Left lung (tissue), 10 donors: ENCODE results near the gene GABRB2. TPM values are rescaled to one million over a fixed set of nuclear protein-coding genes. Genes with fewer than 3 reads are reported as not detected.
"Not testable (repeated sequence)": the region's sequence is repeated elsewhere in the genome, so short reads cannot be mapped to it uniquely, and the experiment has no call there.

Source experiments
- ATAC-seq: fragments of 200-7000 bp; cut with Tn5 transposase; one replicate; pipeline ENCODE4 v1.9.1; 2020; ENCODE audit warnings: moderate library complexity
- DNase-seq, 4 donors: peaks; one replicate each; pipeline ENCODE4 v3.0.0-alpha.2; 2013 to 2020
- H3K27ac ChIP-seq, 2 donors: fragments of 200-600 bp; sonication (generic) in 1 of 2; one replicate each; pipeline versions ENCODE4 v1.5.0 to v1.8.0; 2020 to 2021
- H3K27me3 ChIP-seq, 2 donors: fragments of 200-600 bp; sonication (generic) in 1 of 2; one replicate each; pipeline versions ENCODE4 v1.5.0 to v1.8.0; 2020 to 2021
- H3K36me3 ChIP-seq, 2 donors: fragments of 200-600 bp; sonication (generic) in 1 of 2; one replicate each; pipeline versions ENCODE4 v1.5.0 to v1.8.0; 2020 to 2021
- H3K4me1 ChIP-seq, 2 donors: fragments of 200-600 bp; one replicate each; pipeline ENCODE4 v1.8.0; 2021
- H3K4me3 ChIP-seq, 2 donors: fragments of 200-600 bp; sonication (generic) in 1 of 2; one replicate each; pipeline versions ENCODE4 v1.5.0 to v1.8.0; 2020 to 2021; ENCODE audit warnings: mild to moderate bottlenecking in 1 of 2
- H3K9me3 ChIP-seq, 2 donors: fragments of 200-600 bp; sonication (generic) in 1 of 2; one replicate each; pipeline versions ENCODE4 v1.5.0 to v1.8.0; 2020 to 2021
- intact Hi-C, 2 donors: fragments of 100-400 bp; cut with DNase I; formaldehyde crosslinking; loops; one replicate each; pipeline versions ENCODE4 v1.11.2 to v1.14.2; 2022
- polyA plus RNA-seq, 6 donors: library from polyadenylated mRNA; unstranded; fragments of 120-200 nt; gene quantifications; one replicate each; pipeline ENCODE4 v1.2.1, GENCODE V29; 2013; ENCODE audit not compliant: insufficient read length in 6 of 6
- total RNA-seq, 2 donors: library from RNA; stranded (reverse); fragmentation: NEBNext Ultra II Directional; extraction: Animal tissue kit (Norgen Biotek cat#: 25700); gene quantifications; one replicate each; pipeline ENCODE4 v1.2.1, GENCODE V29; 2021
- TF ChIP-seq, protein P1 (sequence below), 2 donors: fragments of 200-600 bp; sonication (generic) in 1 of 2; IDR thresholded peaks; one replicate each; pipeline versions ENCODE4 v1.5.0 to v1.8.0; 2021; ENCODE audit warnings: antibody characterized with exemption in 2 of 2
- donor health status: DM: no; HTN: yes; CAD: no.
- donor health status: DM: no; HTN: no; CAD: no.

GABRB2 gene
- total and polyA plus RNA-seq, 8 donors = 0.50 to 3.1 (median 1.6) TPM

DNA sequence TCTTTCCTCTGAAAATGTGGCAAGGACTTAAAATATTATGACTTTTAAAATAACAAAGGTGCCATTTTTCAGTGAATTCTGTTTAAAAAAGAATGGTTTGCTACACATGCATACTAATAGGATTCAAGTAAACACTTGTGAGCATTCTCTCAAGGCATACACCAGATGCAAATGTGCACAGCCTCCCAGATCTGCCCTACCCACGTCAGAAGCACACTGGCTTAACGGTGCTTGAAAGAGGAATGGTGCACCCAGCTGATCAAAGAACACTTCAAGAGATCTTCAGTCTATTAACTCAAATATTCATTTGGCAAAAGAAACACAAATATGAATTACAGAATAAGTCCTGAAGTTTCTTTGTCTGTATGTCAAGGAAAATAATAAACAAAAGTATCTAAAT is 15.8 kb downstream of the GABRB2 start:
- intact Hi-C loops = no loop called here
- ATAC-seq (peak; percentile 81), DNase-seq (no peak)
- no peak overlapping the region for H3K27ac ChIP-seq
- H3K4me1 ChIP-seq = no peaks in the 10 kb centered on the region
- H3K27me3 ChIP-seq = no peaks in the 10 kb centered on the region
- no peaks in the 10 kb centered on the region for H3K36me3 ChIP-seq
- TF ChIP-seq, protein P1, sequence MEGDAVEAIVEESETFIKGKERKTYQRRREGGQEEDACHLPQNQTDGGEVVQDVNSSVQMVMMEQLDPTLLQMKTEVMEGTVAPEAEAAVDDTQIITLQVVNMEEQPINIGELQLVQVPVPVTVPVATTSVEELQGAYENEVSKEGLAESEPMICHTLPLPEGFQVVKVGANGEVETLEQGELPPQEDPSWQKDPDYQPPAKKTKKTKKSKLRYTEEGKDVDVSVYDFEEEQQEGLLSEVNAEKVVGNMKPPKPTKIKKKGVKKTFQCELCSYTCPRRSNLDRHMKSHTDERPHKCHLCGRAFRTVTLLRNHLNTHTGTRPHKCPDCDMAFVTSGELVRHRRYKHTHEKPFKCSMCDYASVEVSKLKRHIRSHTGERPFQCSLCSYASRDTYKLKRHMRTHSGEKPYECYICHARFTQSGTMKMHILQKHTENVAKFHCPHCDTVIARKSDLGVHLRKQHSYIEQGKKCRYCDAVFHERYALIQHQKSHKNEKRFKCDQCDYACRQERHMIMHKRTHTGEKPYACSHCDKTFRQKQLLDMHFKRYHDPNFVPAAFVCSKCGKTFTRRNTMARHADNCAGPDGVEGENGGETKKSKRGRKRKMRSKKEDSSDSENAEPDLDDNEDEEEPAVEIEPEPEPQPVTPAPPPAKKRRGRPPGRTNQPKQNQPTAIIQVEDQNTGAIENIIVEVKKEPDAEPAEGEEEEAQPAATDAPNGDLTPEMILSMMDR (IDR thresholded peaks at IDR 0.05) = no peak
- H3K9me3 ChIP-seq = no peaks in the 10 kb centered on the region
- no peak overlapping the region for H3K4me3 ChIP-seq

DNA sequence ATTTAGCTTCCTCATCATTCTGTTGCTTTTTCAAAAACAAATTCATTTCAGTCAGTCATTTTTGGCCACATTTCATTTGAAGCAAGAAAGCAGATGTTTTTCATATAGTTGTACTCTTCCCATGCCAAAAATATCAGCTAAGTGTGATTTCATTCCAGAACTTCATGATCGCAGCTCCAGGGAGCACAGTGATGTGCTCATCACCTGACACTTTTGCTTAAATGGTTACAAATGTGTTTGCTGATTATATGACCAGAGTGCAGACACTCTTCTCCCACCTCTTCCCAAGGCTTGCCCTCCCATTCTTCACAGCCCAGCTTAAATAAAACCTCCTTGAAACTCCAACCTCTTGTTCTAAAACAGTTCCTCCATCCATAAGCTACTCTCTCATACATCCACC is 32.6 kb downstream of the GABRB2 start:
- H3K27ac ChIP-seq = no peak overlapping the region
- DNase-seq = peak in 2 of 4 donors; percentile 8 to 34
- ATAC-seq = no peak
- no peaks in the 10 kb centered on the region for H3K36me3 ChIP-seq
- no peaks in the 10 kb centered on the region for H3K4me1 ChIP-seq
- no peak overlapping the region for H3K4me3 ChIP-seq
- intact Hi-C loops = no loop called here
- H3K27me3 ChIP-seq = no peaks in the 10 kb centered on the region
- TF ChIP-seq, protein P1 (IDR thresholded peaks at IDR 0.05) = no peak
- peaks cover 0 to 3% of the 10 kb centered on the region in 2 donors for H3K9me3 ChIP-seq

DNA sequence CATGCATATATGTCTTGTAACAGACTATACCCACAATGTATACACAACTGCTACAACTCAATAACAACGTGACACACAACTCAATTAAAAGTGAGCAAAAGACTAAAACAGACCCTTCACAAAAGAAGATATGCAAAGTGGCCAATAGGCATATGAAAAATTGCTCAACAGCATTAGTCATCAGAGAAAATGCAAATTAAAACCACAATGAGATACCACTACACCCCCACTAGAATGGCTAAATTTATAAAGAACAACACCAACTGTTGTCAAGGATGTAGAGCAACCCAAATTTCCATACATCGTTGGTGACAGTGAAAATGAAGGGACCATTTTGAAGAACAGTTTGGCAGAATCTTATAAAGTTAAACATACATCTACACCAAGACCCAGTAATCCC is 38.9 kb downstream of the GABRB2 start:
- intact Hi-C loops = no loop called here
- no peaks in the 10 kb centered on the region for H3K9me3 ChIP-seq
- H3K27me3 ChIP-seq = no peaks in the 10 kb centered on the region
- no peak overlapping the region for H3K4me3 ChIP-seq
- H3K36me3 ChIP-seq = no peaks in the 10 kb centered on the region
- ATAC-seq (no peak), DNase-seq (no peak)
- TF ChIP-seq, protein P1 (IDR thresholded peaks at IDR 0.05) = no peak
- no peaks in the 10 kb centered on the region for H3K4me1 ChIP-seq
- no peak overlapping the region for H3K27ac ChIP-seq

DNA sequence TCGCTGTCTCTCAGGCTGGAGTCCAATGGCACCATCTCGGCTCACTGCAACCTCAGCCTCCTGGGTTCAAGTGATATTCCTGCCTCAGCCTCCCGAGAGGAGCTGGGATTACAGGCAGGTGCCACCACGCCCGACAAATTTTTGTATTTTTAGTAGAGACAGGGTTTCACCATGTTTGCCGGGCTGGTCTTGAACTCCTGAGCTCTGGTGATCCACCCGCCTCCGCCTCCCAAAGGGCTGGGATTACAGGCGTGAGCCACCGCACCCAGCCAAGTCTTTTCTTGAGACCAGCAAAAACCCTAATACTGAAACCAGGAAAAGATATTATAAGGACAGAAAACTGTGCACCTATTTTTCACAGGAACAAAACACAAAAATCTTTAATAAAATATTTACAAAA is 41.4 kb downstream of the GABRB2 start:
- ATAC-seq, H3K4me3 ChIP-seq, H3K27me3 ChIP-seq, H3K4me1 ChIP-seq, H3K36me3 ChIP-seq, DNase-seq, H3K27ac ChIP-seq, intact Hi-C loops, H3K9me3 ChIP-seq: not testable (repeated sequence)

DNA sequence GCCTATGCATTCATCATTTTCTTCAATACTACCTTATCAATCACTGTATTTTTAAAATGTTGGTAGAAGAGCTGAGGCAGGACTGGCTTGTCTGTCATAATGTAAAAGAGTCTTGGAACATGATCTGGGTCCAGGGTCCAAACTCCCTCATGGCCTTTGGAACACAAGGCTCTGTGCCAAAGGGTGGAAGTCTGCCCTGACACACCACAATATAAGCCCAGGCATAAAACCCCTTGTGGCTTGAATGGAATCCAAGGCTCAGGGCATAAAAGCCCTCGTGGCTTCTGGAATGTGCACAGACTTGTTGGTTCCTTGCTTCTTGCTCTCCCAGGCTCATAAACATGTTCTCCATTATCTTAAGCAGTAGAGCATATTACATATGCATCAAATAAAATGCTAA is 48.0 kb downstream of the GABRB2 start:
- intact Hi-C loops = no loop called here
- H3K36me3 ChIP-seq = no peaks in the 10 kb centered on the region
- H3K4me3 ChIP-seq = no peak overlapping the region
- peaks cover 0 to 19% of the 10 kb centered on the region in 2 donors for H3K9me3 ChIP-seq
- no peaks in the 10 kb centered on the region for H3K27me3 ChIP-seq
- TF ChIP-seq, protein P1 (IDR thresholded peaks at IDR 0.05) = no peak
- no peak overlapping the region for H3K27ac ChIP-seq
- DNase-seq = no peak
- no peaks in the 10 kb centered on the region for H3K4me1 ChIP-seq
- no peak for ATAC-seq

DNA sequence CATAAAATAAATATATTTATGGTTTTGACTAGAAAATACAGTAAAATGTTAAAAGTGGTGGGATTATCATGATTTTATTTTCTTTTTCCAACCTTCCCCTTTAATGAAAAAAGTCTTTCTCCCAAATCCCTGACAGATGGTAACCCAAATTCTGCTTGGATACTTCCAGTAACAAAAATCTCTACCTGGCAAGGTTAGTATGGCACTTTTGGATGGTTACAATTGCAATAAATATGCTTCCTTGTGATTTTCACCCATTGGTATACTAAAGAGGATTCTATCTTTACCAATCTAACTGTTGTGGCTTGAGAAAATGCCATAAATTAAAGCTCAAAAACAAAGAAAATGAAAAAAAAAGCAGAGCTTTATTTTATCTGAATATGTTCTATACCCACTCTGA is 62.8 kb downstream of the GABRB2 start:
- H3K4me1 ChIP-seq = no peaks in the 10 kb centered on the region
- H3K36me3 ChIP-seq = no peaks in the 10 kb centered on the region
- ATAC-seq = no peak
- no peak overlapping the region for H3K27ac ChIP-seq
- TF ChIP-seq, protein P1 (IDR thresholded peaks at IDR 0.05) = no peak
- H3K9me3 ChIP-seq = no peaks in the 10 kb centered on the region
- H3K4me3 ChIP-seq = no peak overlapping the region
- H3K27me3 ChIP-seq = no peaks in the 10 kb centered on the region
- intact Hi-C loops = no loop called here
- no peak for DNase-seq
